GM12873 (cell line): Measurements from ENCODE around the gene DCAF17.

Source experiments
- TF ChIP-seq, protein P1 (sequence below): IDR thresholded peaks from 2 replicates; pipeline ENCODE4 v1.5.1; 2012; ENCODE audit warnings: low read depth, mild to moderate bottlenecking, moderate library complexity, low read length, control low read depth; ENCODE audit not compliant: insufficient read depth; ENCODE audit errors: missing control alignments

The DCAF17 gene

GRCh38 chr2:171482877-171483276 lies 48.9 kb downstream of the DCAF17 start:
- TF ChIP-seq, protein P1, sequence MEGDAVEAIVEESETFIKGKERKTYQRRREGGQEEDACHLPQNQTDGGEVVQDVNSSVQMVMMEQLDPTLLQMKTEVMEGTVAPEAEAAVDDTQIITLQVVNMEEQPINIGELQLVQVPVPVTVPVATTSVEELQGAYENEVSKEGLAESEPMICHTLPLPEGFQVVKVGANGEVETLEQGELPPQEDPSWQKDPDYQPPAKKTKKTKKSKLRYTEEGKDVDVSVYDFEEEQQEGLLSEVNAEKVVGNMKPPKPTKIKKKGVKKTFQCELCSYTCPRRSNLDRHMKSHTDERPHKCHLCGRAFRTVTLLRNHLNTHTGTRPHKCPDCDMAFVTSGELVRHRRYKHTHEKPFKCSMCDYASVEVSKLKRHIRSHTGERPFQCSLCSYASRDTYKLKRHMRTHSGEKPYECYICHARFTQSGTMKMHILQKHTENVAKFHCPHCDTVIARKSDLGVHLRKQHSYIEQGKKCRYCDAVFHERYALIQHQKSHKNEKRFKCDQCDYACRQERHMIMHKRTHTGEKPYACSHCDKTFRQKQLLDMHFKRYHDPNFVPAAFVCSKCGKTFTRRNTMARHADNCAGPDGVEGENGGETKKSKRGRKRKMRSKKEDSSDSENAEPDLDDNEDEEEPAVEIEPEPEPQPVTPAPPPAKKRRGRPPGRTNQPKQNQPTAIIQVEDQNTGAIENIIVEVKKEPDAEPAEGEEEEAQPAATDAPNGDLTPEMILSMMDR: no peak

- TF ChIP-seq, protein P1: no peak
Measured at GRCh38 chr2:171483793-171484192, 49.8 kb downstream of the DCAF17 start.

DNA sequence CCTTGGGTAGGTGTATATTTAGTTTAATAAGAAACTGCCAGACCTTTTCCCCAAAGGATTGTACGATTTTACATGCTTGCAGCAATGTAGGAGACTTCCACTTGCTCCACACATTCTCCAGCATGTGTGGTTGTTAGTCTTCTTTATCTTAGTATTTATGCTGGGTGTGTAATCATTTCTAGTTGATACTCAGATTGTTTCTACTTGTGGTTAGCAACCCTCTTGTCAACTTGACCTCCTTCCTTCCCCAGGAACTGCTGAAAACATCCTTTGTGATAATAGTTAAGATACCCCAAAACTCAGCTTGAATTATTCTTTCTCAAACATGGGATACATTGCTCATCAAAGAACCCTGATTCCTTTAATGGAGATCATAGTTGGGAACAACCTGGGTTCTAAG lies 51.1 kb downstream of the DCAF17 start:
- TF ChIP-seq, protein P1: no peak

DNA sequence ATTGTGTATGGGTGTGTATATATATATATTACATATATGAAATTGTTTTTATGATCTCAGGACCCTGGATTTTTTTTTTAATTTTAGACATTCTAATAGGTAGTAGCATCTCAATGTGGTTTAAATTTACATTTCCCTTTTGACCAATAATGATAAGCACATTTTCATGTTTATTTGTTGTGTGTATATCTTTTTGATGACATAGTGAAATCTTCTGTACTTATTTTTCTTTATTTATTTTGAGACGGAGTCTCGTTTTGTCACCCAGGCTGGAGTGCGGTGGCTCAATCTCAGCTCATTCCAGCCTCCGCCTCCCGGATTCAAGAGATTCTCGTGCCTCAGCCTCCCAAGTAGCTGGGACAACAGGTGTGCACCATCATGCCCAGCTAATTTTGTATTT lies 53.2 kb downstream of the DCAF17 start:
- TF ChIP-seq, protein P1: no peak

DNA sequence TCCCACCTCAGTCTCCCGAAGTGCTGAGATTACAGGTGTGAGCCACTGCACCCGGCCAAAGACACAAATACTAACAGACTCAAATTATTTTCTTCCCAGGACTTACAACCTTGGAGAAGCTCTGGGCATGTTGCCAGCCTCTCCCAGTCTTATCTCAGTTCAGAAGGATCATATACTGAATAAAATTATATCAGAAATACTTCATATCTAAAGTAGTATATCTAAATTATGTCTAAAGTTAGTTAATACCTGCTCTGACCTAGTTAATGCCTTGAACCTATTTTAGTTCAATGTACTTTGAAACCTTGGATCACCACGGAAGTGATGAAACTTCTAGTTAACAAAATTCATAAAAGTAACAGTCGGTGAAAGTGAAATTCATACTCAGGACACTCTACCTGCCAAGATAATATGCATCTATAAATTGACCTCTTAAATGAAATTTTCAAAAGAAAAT lies 53.8 kb downstream of the DCAF17 start:
- TF ChIP-seq, protein P1: no peak

GRCh38 chr2:171490577-171490976 lies 56.6 kb downstream of the DCAF17 start:
- TF ChIP-seq, protein P1: no peak

DNA sequence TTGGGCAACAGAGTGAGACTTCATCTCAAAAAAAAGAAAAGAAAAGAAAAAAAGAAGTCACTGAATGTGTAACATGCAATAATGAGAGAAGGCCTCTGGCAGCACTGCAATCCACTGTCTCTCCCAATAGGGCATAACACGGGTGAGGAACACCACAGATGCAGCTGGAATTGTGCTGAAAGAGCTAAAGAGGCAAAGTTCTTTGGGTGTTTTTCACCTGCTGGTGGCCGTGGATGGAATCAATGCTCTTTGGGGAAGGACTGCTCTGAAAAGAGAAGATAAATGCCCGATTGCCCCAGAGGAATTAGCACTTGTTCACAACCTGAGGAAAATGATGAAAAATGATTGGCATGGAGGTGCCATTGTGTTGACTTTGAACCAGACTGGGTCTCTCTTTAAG lies 57.3 kb downstream of the DCAF17 start:
- TF ChIP-seq, protein P1: no peak

- TF ChIP-seq, protein P1: no peak
Measured at GRCh38 chr2:171492664-171493063, 58.6 kb downstream of the DCAF17 start.
